ENCODE results near the gene DLD.
"Not testable (repeated sequence)": the region's sequence is repeated elsewhere in the genome, so short reads cannot be mapped to it uniquely, and the experiment has no call there.

Gene DLD, protein sequence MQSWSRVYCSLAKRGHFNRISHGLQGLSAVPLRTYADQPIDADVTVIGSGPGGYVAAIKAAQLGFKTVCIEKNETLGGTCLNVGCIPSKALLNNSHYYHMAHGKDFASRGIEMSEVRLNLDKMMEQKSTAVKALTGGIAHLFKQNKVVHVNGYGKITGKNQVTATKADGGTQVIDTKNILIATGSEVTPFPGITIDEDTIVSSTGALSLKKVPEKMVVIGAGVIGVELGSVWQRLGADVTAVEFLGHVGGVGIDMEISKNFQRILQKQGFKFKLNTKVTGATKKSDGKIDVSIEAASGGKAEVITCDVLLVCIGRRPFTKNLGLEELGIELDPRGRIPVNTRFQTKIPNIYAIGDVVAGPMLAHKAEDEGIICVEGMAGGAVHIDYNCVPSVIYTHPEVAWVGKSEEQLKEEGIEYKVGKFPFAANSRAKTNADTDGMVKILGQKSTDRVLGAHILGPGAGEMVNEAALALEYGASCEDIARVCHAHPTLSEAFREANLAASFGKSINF

DNA sequence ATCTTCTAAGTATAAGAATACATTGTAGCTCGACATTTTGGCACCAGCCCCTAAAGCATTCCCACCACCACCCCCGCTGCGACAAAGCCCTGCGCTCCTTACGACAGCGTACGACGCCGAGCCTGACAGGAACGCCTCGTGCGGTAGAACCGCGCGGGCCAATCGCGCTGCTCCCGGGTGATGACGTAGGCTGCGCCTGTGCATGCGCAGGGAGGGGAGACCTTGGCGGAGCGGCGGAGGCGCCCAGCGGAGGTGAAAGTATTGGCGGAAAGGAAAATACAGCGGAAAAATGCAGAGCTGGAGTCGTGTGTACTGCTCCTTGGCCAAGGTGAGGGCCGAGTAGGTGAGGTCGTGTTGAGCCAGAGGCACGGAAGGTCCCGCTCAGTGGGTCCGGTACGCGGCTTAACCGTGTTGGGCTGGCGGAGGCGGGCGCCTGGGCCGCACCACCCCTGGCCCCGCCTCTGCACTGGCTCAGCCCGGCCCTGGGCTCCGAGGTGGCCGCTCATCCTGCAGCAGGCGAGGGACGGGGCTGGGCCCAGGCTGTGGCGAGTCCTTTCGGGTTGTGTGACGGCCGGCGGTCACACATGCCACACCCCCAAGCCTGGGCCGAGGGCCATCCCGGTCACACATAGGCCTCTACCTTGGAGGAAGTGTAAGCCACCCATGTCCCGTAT, at the start of gene DLD:
DLD (plus strand) TSS at position 222 of the 674 bp plus-strand sequence; CDS start at position 290, 68 bp downstream.
- peak; percentile 81 for DNase-seq (ENCODE audit: low read depth, low spot score)

DNA sequence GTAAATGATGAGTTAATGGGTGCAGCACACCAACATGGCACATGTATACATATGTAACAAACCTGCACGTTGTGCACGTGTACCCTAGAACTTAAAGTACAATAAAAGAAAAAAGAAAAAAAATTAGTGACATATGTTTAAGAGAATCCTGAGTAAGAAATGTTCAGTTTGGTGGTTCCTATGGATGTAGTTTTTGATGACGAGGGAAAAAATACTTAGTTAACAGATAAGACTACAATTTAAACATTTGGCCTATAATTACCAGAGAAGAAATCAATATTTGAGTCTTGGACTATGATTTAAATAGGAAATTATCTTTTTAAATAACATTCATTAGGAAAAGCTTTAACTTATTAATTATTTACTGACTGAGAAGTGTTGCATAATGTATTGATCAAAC, 48.8 kb upstream of the DLD start:
- no peak for DNase-seq (ENCODE audit: low read depth, low spot score)

DNA sequence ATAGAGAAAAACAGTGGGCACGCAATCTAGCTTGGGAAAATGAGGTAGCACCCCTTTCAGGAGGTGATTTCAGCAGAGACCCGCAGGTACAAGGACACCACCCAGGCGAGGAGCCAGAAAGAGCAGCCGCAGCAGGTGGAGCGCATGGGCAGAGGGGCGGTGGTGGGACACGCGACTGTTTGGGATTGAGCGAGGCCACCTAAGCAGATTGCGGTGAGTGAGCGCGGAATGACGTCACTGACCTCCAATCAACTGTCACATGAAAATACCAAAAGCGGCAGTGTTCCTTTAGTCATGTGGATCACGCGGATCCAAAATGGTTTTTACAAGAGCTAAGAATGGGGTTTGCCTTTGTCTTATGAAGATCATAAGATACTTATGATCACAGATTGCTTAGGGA, 47.8 kb upstream of the DLD start:
- no peak for DNase-seq (ENCODE audit: low read depth, low spot score)

DNA sequence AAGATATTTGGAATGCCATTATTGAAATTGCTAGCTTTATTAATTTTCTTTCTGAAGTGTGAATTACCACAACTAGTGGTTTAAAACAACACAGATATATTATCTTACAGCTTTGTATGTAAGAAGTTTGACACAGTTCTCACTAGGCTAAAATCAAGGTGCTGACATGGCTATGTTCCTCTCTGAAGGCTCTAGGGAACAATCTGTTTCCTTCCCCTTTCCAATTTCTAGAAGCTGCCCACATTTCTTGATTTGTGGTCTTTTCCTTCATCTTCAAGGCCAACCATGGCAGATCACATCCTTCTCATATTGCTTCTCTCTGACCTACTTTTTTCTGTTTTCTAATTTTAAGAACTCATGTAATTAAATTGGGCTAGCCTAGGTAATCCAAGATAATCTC, 44.7 kb upstream of the DLD start:
- no peak for DNase-seq (ENCODE audit: low read depth, low spot score)

DNA sequence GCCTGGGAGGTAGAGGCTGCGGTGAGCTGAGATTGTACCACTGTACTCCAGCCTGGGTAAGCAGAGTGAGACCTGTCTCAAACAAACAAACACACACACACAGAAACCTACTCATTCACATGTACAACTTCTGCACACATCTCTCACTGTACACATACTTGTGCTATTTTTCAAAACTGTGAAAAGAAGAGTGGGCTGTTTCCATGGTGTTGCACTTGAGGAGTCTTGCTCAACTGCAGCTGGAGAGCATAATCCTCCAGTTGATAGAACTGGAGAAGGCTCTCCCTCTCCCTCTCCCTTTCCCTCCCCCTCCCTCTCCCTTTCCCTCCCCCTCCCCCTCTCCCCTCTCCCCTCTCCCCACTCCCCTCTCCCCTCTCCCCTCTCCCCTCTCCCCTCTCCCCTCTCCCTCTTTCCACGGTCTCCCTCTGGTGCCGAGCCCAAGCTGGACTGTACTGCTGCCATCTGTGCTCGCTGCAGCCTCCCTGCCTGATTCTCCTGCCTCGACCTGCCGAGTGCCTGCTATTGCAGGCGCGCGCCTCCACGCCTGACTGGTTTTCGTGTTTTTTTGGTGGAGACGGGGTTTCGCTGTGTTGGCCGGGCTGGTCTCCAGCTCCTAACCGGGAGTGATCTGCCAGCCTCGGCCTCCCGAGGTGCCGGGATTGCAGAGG, 43.7 kb upstream of the DLD start:
- no peak for DNase-seq (ENCODE audit: low read depth, low spot score)

DNA sequence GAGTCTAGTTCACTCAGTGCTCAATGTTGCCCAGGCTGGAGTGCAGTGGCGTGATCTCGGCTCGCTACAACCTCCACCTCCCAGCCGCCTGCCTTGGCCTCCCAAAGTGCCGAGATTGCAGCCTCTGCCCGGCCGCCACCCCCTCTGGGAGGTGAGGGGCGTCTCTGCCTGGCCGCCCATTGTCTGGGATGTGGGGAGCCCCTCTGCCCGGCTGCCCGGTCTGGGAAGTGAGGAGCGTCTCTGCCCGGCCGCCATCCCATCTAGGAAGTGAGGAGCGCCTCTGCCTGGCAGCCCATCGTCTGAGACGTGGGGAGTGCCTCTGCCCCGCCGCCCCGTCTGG, 43.2 kb upstream of the DLD start:
- DNase-seq (ENCODE audit: low read depth, low spot score), result not testable (repeated sequence)

DNA sequence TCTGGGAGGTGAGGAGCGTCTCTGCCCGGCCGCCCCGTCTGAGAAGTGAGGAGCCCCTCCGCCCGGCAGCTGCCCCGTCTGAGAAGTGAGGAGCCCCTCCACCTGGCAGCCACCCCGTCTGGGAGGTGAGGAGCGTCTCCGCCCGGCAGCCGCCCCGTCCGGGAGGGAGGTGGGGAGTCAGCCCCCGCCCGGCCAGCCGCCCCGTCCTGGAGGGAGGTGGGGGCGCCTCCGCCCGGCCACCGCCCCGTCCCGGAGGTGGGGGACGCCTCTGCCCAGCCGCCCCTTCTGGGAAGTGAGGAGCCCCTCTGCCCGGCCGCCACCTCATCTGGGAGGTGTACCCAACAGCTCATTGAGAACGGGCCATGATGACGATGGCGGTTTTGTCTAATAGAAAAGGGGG, 42.8 kb upstream of the DLD start:
- DNase-seq (ENCODE audit: low read depth, low spot score), result not testable (repeated sequence)

DNA sequence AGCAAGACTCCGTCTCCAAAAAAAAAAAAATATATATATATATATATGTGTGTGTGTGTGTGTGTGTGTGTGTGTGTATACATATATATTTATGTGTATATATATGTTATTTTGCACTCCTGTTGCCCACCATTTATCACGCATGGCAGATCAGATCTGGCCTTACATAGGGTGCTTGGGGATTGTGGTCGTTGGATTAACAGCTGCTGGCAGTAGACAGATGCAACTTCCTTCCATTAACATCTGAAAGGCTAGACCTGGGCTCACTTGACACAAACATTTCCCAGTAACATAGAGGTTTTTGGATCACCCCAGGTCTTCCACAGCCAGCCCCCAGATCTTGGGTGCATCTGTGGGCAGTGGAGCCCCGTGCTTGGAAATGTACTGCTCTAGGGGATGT, 40.8 kb upstream of the DLD start:
- DNase-seq (ENCODE audit: low read depth, low spot score), result no peak

DNA sequence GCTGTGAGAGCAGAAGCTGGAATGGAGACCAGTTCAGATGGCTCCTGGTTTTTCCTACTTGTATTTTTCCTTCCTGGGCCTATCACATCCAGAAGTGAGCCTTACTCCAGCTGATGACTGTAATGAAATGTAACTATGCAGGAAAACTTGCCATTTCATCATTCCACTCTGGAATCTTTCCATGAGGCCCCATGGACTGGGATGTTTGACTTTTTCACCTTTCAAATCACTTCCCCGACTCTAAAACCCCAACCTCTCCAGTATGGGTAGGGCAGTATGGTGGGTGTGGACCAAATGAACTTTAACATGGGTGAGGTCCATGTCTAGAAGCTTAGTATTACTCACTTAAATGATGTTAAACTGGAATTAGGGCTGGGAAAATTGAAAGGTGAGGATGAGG, 40.3 kb upstream of the DLD start:
- no peak for DNase-seq (ENCODE audit: low read depth, low spot score)

DNA sequence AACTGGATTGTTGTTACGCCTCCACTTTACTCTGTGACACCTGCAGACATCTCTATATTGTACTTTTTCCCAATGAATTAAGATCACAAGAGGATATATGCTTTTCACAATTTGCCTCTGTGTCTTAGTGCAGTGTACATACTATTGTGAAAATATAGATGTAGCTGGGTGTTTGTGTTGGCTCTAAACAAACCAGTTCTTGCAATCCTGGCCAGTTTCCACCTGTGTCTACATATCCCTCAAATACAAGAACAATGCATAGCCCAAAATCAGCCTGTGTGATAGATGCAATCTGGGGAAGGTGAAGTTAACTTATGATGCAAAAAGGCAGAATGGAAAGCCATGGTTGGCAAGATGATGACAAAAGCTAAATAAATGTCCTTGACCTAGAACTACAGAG, 36.5 kb upstream of the DLD start:
- no peak for DNase-seq (ENCODE audit: low read depth, low spot score)

DNA sequence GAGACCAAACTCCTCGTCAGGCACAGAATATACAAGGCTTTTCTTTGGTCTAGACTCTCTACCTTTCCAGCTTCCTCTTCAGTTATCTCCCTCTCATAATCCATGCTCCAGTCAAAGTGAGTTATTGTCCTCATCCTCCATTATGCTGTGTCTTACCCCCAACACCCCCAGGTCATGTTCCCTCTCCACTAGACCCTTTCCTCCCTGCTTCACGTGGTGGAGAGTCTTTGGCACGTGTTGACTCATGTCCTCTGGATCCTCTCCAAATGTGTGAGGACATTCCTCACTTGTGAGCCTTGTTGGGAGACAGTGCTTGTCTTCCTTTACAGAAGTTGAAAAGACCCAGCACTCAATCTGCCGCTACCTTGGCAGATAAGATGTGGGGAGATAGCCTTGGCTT, 36.0 kb upstream of the DLD start:
- no peak for DNase-seq (ENCODE audit: low read depth, low spot score)

DNA sequence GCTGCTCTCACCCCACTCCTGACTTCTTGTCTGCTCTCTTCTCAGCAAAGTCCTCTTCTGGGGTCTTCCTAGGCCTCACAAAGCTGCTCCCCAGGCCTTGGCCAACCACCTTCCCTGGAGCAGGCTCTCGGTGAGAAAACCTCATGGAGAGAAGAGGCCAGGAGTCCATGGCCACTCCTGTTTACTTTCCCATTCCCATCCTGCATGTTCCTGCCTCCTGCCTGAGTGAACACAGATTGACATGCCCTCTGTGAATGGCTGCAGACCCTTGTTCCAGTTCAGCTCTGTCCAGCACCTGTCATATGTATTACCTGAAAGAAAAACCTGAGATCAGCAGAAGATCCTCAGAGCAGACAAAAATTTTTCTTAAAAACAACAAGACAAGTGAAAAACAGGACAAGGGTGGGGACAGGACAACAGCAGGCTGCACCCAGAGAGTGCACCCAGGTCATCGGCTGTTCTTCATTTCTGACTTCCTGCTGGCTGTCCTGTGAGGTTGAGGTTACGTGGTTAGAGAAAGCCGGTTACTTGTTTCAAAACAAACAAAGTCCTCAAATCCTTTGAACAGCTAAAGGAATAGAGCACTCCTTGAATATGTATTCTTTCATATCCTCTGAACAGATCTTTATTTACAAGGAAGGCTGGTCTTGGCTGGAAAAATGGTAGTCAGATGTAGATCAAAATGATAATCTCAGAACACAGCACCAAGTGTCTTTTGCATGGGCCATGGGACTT, 34.0 kb upstream of the DLD start:
- DNase-seq (ENCODE audit: low read depth, low spot score), result no peak

DNA sequence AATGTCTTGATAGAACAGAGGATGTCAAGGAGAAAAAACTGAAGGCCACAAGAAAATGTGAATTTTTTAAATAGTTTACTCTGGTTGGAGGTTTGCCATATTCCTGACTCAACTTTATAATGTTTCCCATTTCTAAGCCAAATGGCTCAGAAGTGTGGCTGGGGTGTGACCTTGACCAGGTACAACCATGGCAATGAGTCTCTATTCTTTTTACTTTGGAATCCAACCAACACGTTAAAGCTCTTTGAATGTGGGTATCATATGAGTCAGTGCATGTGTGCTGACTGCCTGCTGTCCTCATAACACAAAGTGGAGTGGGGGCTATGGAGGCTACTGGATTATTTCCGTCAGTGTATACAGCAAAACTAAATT, 33.5 kb upstream of the DLD start:
- no peak for DNase-seq (ENCODE audit: low read depth, low spot score)

DNA sequence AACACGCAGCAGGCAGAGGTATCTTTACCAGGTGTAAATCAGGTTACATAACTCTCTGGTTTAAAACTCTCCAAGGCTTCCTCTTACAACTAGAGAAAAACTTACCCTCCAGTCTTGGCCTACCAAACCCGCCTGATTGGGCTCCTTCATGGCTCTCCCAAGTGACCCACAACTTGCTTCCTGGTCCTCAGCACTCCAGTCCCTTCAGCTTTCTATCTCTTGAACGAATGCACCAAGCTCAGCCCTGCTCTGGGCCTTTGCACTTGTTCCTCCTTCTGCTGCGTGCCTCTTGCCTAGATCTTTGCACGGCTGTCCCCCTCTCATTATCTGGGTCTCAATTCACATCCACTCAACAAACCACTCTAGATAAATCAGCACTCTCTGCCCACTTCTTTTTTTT, 32.7 kb upstream of the DLD start:
- no peak for DNase-seq (ENCODE audit: low read depth, low spot score)

DNA sequence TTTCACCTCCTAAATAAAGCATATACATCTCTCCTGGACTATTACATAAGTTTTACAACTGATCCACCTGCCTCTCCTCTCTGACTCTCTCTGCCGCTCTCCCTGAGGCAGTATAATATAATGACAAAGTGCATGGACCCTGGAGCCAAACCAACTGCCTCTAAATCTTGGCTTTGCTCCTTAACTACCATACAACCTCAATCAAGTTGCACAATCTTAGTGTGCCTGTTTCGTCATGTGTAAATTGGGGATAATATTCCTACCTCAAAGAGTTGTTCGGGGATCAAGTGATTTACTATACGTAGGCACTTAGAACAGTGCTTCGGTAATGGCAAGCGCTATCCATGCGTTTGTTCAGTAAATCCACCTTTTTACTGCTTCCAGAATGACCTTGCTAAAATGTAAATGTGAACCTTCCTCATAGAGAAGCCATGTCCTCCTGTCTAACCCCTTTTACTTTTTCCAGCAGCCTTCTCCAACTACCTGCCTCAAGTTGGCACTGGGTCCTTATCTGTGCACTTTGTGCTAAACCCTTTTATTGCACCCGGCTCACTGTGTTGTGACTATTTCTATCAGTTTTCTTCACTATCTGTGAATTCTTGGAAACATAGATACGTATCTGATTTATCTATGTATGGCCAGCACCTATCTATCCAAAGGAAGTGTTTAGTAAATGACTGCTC, 30.6 kb upstream of the DLD start:
- no peak for DNase-seq (ENCODE audit: low read depth, low spot score)

DNA sequence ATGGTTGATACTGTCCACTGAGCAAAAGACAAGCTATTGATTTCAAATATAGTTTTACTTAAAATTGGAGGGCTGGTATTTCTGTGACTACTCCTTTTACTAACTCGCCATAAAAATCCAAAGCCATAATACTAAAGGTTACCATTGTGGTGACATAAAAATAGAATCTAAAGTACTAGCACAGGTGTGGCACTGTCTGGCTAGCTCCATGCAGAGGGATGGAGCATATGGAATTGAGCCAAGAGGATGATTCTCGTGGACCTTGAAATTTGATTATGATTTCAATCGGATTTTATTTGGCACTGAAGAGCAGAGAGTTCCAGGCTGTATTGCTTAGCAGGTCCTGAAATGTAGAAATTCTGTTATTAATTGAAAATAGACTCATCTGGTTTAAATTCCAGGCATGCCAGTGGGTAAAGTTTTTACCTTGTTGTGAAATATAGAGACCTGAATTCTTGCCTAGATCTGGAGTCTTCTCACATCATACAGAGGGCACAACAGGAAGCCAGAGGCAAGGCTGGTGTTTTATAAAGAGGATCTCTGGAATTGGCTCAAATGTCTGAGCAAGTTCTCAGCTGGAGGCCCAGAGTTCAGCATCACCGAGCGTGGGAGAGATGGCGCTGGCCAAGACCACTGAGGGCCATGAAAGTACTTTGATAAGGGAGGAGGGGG, 29.9 kb upstream of the DLD start:
- no peak for DNase-seq (ENCODE audit: low read depth, low spot score)

DNA sequence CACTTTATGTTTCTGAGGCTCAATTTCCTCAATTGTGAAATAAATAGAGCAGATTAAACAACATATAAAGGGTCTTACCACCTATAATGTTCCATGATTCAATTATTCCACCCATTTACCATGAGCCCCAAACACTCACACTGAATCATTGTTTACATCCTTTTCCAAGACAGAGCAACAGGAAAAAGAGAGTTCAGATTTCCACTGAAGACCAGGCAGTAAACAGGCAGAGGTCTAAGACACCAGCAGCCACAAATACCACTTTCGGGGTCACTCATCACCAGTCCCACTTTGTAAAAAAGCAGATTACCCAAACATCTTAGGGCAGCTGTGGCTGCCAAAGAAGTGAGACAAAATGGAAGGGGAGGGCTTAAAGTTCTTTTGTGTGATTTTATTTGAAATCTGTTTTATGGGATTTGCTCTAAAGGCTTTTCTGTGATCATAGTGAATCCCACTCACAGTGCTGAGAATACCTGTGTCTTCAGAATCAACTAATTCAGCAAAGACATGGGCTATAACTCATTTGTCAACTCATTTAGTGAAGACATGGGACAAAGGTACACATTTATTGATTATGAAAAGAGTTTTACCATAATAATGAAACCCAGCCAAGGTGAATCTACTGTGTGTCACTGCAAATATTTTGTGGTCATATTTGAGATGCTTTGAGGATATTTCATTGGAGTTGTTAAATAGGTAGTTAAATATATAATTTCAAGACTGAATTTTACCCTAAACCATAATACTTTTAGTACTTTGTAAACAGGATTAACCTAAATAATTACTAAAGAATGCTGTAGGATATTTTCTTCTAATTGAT, 24.8 kb upstream of the DLD start:
- no peak for DNase-seq (ENCODE audit: low read depth, low spot score)

DNA sequence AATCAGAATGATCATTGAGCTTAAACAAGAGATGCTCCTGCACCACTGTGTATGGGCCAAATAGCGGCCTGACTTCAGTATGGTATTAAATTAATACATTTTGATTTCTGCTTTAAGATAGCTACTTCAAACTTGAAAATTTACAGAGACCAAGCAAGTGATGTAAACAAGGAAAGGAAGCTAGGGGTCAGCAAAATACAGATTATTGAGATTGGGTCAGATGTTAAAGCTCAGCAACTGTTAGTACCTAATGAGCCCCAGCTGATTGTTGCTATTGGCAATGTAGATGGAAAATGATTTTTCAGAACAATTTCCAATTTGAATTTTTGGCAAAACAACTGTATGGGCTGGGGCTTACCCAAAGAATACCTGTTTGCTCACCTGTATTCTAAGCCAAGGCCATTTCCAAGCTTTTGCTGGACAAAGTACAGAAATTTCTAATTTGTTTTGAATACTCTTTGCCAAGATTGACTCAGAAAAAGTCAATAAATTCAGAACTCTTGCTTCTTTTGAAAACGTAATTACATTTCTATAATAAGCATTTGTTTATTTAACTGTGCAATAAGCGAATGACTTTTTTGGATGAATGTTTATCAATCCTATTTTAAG, 23.0 kb upstream of the DLD start:
- no peak for DNase-seq (ENCODE audit: low read depth, low spot score)

DNA sequence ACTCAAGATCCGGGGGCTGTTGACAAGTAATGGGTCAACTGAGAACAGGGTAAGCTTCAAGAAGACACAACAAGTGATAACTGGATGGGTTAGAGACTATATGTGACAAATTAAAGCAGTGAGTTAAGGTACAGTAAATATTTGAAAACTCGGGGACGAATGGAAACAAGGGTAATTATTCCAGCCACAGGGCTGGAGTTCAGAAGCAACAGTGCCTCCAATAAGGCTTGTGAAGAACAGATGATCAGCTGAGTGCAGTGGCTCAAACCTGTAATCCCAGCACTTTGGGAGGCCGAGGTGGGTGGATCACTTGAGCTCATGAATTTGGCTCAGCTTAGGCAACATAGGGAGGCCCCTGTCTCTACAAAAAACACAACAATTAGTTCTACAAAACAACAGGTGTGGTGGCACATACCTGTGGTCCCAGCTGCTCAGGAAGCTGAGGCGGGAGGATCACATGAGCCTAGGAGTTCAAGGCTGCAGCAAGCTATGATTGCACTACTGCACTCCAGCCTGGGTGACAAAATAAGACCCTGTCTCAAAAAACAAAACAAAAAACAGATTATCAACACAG, 20.5 kb upstream of the DLD start:
- no peak for DNase-seq (ENCODE audit: low read depth, low spot score)

All from activated naive CD8-positive, alpha-beta T cell treated with anti-CD3 and anti-CD28 coated beads, Interleukin-2, amount 50 U/mL, for 16 hours (primary cell).